SH-SY5Y (cell line): Measurements from ENCODE around the gene TRIM8.

Experiments
- GATA2 ChIP-seq: IDR thresholded peaks from 2 replicates; pipeline ENCODE4 v1.6.1; 2011; ENCODE audit warnings: mild to moderate bottlenecking, low read depth, low read length
- GATA3 ChIP-seq: IDR thresholded peaks from 2 replicates; pipeline ENCODE4 v1.6.1; 2011; ENCODE audit warnings: low read depth, mild to moderate bottlenecking, low read length, moderate library complexity

DNA sequence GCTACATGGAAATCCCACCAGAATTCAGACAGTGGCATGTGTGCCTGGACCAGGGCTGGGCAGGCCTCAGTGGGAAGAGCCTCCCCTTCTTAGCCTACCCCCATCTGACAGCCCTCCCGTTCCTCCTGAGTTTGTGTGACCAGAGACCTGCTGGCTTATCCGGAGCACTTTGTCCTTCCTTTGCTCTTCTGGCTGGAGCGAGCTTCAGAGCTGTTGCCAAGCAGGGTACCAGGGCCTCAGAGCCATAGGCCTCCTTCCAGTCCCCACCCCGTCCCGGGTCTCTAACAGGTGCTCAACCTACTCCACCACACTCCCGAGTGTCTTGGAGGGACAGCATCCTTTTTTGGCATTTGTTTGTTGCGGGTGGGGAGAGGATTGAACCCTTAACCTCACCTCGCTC lies 26.5 kb upstream of the TRIM8 start:
- TF ChIP-seq GATA3 = no peak
- TF ChIP-seq GATA2 = no peak
